HepG2 (cell line): ENCODE data around the gene CAPN2. TPM values are rescaled to one million over a fixed set of nuclear protein-coding genes. Genes with fewer than 3 reads are reported as not detected.
A peak's percentile ranks its signal among the peaks of the same experiment; 100 is the strongest.

Experiments
- BCL6 ChIP-seq: IDR thresholded peaks from 2 replicates; pipeline ENCODE4 v1.6.1; 2016; ENCODE audit warnings: missing genetic modification reagents, missing compliant biosample characterization
- DZIP1 ChIP-seq: sonication (generic); formaldehyde crosslinking; IDR thresholded peaks from 2 replicates; pipeline ENCODE4 v1.5.0; 2020; ENCODE audit warnings: mild to moderate bottlenecking, missing genetic modification reagents
- FOSL2 ChIP-seq: sonication (generic); formaldehyde crosslinking; IDR thresholded peaks from 2 replicates; pipeline ENCODE4 v1.4.0; 2020; ENCODE audit warnings: missing genetic modification reagents
- HMGA1 ChIP-seq: sonication (generic); formaldehyde crosslinking; conservative IDR thresholded peaks from 2 replicates; pipeline ENCODE4 v1.4.0; 2020; ENCODE audit warnings: missing genetic modification reagents
- ISX ChIP-seq: sonication (generic); formaldehyde crosslinking; conservative IDR thresholded peaks from 2 replicates; pipeline ENCODE4 v1.5.0; 2020; ENCODE audit warnings: missing genetic modification reagents
- MTA1 ChIP-seq: sonication (generic); formaldehyde crosslinking; IDR thresholded peaks from 2 replicates; pipeline ENCODE4 v1.4.0; 2020; ENCODE audit warnings: missing genetic modification reagents, mild to moderate bottlenecking, borderline replicate concordance
- SNAPC4 ChIP-seq: sonication (generic); formaldehyde crosslinking; IDR thresholded peaks from 2 replicates; pipeline ENCODE4 v1.4.0; 2020; ENCODE audit warnings: mild to moderate bottlenecking, missing genetic modification reagents
- SP1 ChIP-seq, 2 experiments: fragments of 450-650 bp in 1 of 2; sonication (generic) in 1 of 2; formaldehyde crosslinking in 1 of 2; IDR thresholded peaks; 2 replicates each; pipeline versions ENCODE4 v1.4.0 to v1.6.1; 2016 to 2020; ENCODE audit warnings: missing genetic modification reagents in 1 of 2
- SP5 ChIP-seq: IDR thresholded peaks from 2 replicates; pipeline ENCODE4 v1.6.1; 2016; ENCODE audit warnings: low read depth, borderline replicate concordance
- SRF ChIP-seq: IDR thresholded peaks from 2 replicates; pipeline ENCODE4 v1.6.1; 2011; ENCODE audit warnings: mild to moderate bottlenecking, low read depth, low read length, moderate library complexity
- THAP7 ChIP-seq: sonication (generic); formaldehyde crosslinking; IDR thresholded peaks from 2 replicates; pipeline ENCODE4 v1.8.1; 2023; ENCODE audit warnings: mild to moderate bottlenecking, missing genetic modification reagents
- TIGD3 ChIP-seq: sonication (generic); formaldehyde crosslinking; IDR thresholded peaks from 2 replicates; pipeline ENCODE4 v1.5.1; 2020; ENCODE audit warnings: mild to moderate bottlenecking, missing genetic modification reagents, borderline replicate concordance
- ZBTB43 ChIP-seq: sonication (generic); formaldehyde crosslinking; conservative IDR thresholded peaks from 2 replicates; pipeline ENCODE4 v1.4.0; 2020; ENCODE audit warnings: missing genetic modification reagents
- ZNF337 ChIP-seq: sonication (generic); formaldehyde crosslinking; IDR thresholded peaks from 2 replicates; pipeline ENCODE4 v1.5.1; 2020; ENCODE audit warnings: missing genetic modification reagents, low read depth, mild to moderate bottlenecking, borderline replicate concordance
- ZNF747 ChIP-seq: sonication (generic); formaldehyde crosslinking; IDR thresholded peaks from 2 replicates; pipeline ENCODE4 v1.8.1; 2023; ENCODE audit warnings: missing genetic modification reagents, mild to moderate bottlenecking, borderline replicate concordance
- ZNF878 ChIP-seq: sonication (generic); formaldehyde crosslinking; IDR thresholded peaks from 2 replicates; pipeline ENCODE4 v1.8.1; 2023; ENCODE audit warnings: mild to moderate bottlenecking, missing genetic modification reagents, moderate library complexity
- polyA plus RNA-seq, 8 experiments: library from polyadenylated mRNA; depleted of rRNA in 3 of 8; stranded (reverse) in 7 of 8; unstranded in 1 of 8; fragments of >200 nt; fragmentation: Illumina TruSeq in 4 of 8; extraction: Trizol in 4 of 8; gene quantifications; 2 replicates each; pipeline versions ENCODE4 v1.2.1 to v1.2.3, GENCODE V29; 2011 to 2016; ENCODE audit warnings: low read depth in 4 of 8, missing spikeins in 1 of 8, mixed read lengths in 1 of 8; ENCODE audit not compliant: insufficient read depth in 1 of 8
- total RNA-seq, 5 experiments: library from RNA; depleted of rRNA; stranded (reverse); fragments of >200 nt; fragmentation: Illumina TruSeq; extraction: Trizol; gene quantifications; 2 replicates each; pipeline ENCODE4 v1.2.3, GENCODE V29; 2016; ENCODE audit warnings: low read depth in 1 of 5

CAPN2 gene
- total and polyA plus RNA-seq, 2 of the 13 experiments (the other 11 are each of a cell fraction or from before 2014, with no cell fraction given) = 6.2 to 7.4 TPM

- TF ChIP-seq SNAPC4 (no peak; the same call in 1 of the 2 replicates), ZNF337 (CRISPR knock-in tag) (no peak), ISX (CRISPR knock-in tag) (no peak), ZBTB43 (CRISPR knock-in tag) (0 out of 2 replicates have a peak, but pooled peaks have one; percentile 30), TIGD3 (CRISPR knock-in tag) (no peak), DZIP1 (CRISPR knock-in tag) (no peak), HMGA1 (CRISPR knock-in tag) (no peak), SRF (no peak), ZNF878 (CRISPR knock-in tag) (no peak), FOSL2 (CRISPR knock-in tag) (peak; percentile 54; the same call in 1 of the 2 replicates), SP5 (CRISPR knock-in tag) (no peak), MTA1 (no peak), SP1 (IDR thresholded peaks at IDR 0.05) (no peak), SP1 (CRISPR knock-in tag; IDR thresholded peaks at IDR 0.05) (no peak), ZNF747 (no peak), THAP7 (no peak), BCL6 (CRISPR knock-in tag) (peak; percentile 27; the same call in 1 of the 2 replicates)
Observed at GRCh38 chr1:223706077-223706973, 6.0 kb upstream of the CAPN2 start (continued).
